GM12878 (cell line): ENCODE data around the gene LCA5. TPM values are rescaled to one million over a fixed set of nuclear protein-coding genes. Genes with fewer than 3 reads are reported as not detected.

Experiments used
- CBX5 ChIP-seq: sonication (generic); IDR thresholded peaks from 2 replicates; pipeline ENCODE4 v1.6.1; 2016; ENCODE audit warnings: low read depth, moderate library complexity, mild to moderate bottlenecking, inconsistent platforms
- CREM ChIP-seq: IDR thresholded peaks from 2 replicates; pipeline ENCODE4 v1.6.1; 2014; ENCODE audit warnings: antibody characterized with exemption, low read depth
- EGR1 ChIP-seq, 2 experiments: IDR thresholded peaks; 1 replicate in 1 of 2; 2 replicates in 1 of 2; pipeline ENCODE4 v1.6.1; 2011 to 2012; ENCODE audit warnings: low read depth in 2 of 2, low read length in 2 of 2, borderline replicate concordance in 1 of 2, mild to moderate bottlenecking in 1 of 2, moderate library complexity in 1 of 2
- FOS ChIP-seq: IDR thresholded peaks from 3 replicates; pipeline ENCODE4 v1.6.1; 2011; ENCODE audit warnings: borderline replicate concordance; ENCODE audit not compliant: insufficient read length; ENCODE audit errors: extremely low read depth
- HCFC1 ChIP-seq: fragments of 150-350 bp; IDR thresholded peaks from 2 replicates; pipeline ENCODE4 v1.6.1; 2014; ENCODE audit warnings: low read length
- JUND ChIP-seq: IDR thresholded peaks from 2 replicates; pipeline ENCODE4 v1.6.1; 2012; ENCODE audit warnings: low read depth, mild to moderate bottlenecking, low read length, improper control_type of control experiment, moderate library complexity
- LARP7 ChIP-seq: fragments of 450-650 bp; IDR thresholded peaks from 2 replicates; pipeline ENCODE4 v1.6.1; 2017; ENCODE audit warnings: mild to moderate bottlenecking
- MEF2A ChIP-seq: IDR thresholded peaks from 2 replicates; pipeline ENCODE4 v1.6.1; 2011; ENCODE audit warnings: low read depth, mild to moderate bottlenecking, low read length, moderate library complexity; ENCODE audit not compliant: insufficient read depth
- MTA3 ChIP-seq: IDR thresholded peaks from 2 replicates; pipeline ENCODE4 v1.6.1; 2012; ENCODE audit warnings: low read length, inconsistent platforms, borderline replicate concordance
- MYB ChIP-seq: fragments of 150-350 bp; IDR thresholded peaks from 2 replicates; pipeline ENCODE4 v1.6.1; 2014; ENCODE audit warnings: mild to moderate bottlenecking, low read depth, low read length, borderline replicate concordance
- NBN ChIP-seq: fragments of 450-650 bp; IDR thresholded peaks from 2 replicates; pipeline ENCODE4 v1.6.1; 2016
- POLR2A ChIP-seq: IDR thresholded peaks from 2 replicates; pipeline ENCODE4 v1.6.1; 2011; ENCODE audit warnings: low read depth, mild to moderate bottlenecking, low read length
- RAD51 ChIP-seq: fragments of 450-650 bp; IDR thresholded peaks from 2 replicates; pipeline ENCODE4 v1.6.1; 2016; ENCODE audit warnings: moderate library complexity, mild to moderate bottlenecking, inconsistent platforms
- RB1 ChIP-seq: fragments of 450-650 bp; formaldehyde crosslinking; IDR thresholded peaks from 2 replicates; pipeline ENCODE4 v1.6.1; 2017; ENCODE audit warnings: mild to moderate bottlenecking, borderline replicate concordance
- SMAD5 ChIP-seq: IDR thresholded peaks from 2 replicates; pipeline ENCODE4 v1.6.1; 2016; ENCODE audit warnings: antibody characterized with exemption, low read depth
- SMARCA5 ChIP-seq: fragments of 450-650 bp; IDR thresholded peaks from 2 replicates; pipeline ENCODE4 v1.6.1; 2017; ENCODE audit warnings: mild to moderate bottlenecking
- SREBF2 ChIP-seq: IDR thresholded peaks from 2 replicates; pipeline ENCODE4 v1.6.1; 2012; ENCODE audit warnings: mild to moderate bottlenecking, low read length
- STAT3 ChIP-seq: IDR thresholded peaks from 2 replicates; pipeline ENCODE4 v1.6.1; 2011; ENCODE audit warnings: low read depth, low read length, improper control_type of control experiment
- SUPT20H ChIP-seq: IDR thresholded peaks from 2 replicates; pipeline ENCODE4 v1.6.1; 2011; ENCODE audit warnings: low read depth, mild to moderate bottlenecking, low read length, moderate library complexity, borderline replicate concordance; ENCODE audit not compliant: control insufficient read depth
- TCF12 ChIP-seq: IDR thresholded peaks from 2 replicates; pipeline ENCODE4 v1.6.1; 2011; ENCODE audit warnings: low read depth, mild to moderate bottlenecking, low read length
- TCF3 ChIP-seq: IDR thresholded peaks from 2 replicates; pipeline ENCODE4 v1.6.1; 2012; ENCODE audit warnings: low read depth, mild to moderate bottlenecking, low read length, borderline replicate concordance; ENCODE audit not compliant: insufficient read depth
- ZBED1 ChIP-seq: IDR thresholded peaks from 2 replicates; pipeline ENCODE4 v1.6.1; 2016; ENCODE audit warnings: borderline replicate concordance
- ZZZ3 ChIP-seq: IDR thresholded peaks from 2 replicates; pipeline ENCODE4 v1.6.1; 2011; ENCODE audit warnings: low read depth; ENCODE audit not compliant: control insufficient read depth, insufficient read length
- polyA plus RNA-seq, 11 experiments: library from polyadenylated mRNA; depleted of rRNA in 4 of 11; unstranded in 6 of 11; stranded (reverse) in 5 of 11; fragments of >200 nt; fragmentation: Nextera tagmentation in 4 of 11; fragmentation: Illumina TruSeq in 1 of 11; extraction: Ambion mirVana in 4 of 11; extraction: Trizol in 1 of 11; gene quantifications; 1 replicate in 1 of 11; 2 replicates in 10 of 11; pipeline versions ENCODE4 v1.2.1 to v1.2.3, GENCODE V29; 2011 to 2016; ENCODE audit warnings: inconsistent platforms in 2 of 11, missing spikeins in 2 of 11, low read depth in 1 of 11
- total RNA-seq, 4 experiments: library from RNA; depleted of rRNA in 3 of 4; stranded (reverse); fragments of >200 nt in 3 of 4; fragmentation: Illumina TruSeq in 1 of 4; extraction: Trizol in 1 of 4; gene quantifications; 2 replicates each; pipeline versions ENCODE4 v1.2.1 to v1.2.3, GENCODE V29; 2013 to 2021
- TF ChIP-seq, protein P1 (sequence below): IDR thresholded peaks from 2 replicates; pipeline ENCODE4 v1.6.1; 2012; ENCODE audit warnings: low read depth, low read length, improper control_type of control experiment
- TF ChIP-seq, protein P2 (sequence below): IDR thresholded peaks from 2 replicates; pipeline ENCODE4 v1.6.1; 2011; ENCODE audit warnings: low read depth, low read length, improper control_type of control experiment, borderline replicate concordance
- TF ChIP-seq, protein P3 (sequence below): fragments of 450-650 bp; IDR thresholded peaks from 2 replicates; pipeline ENCODE4 v1.6.1; 2016; ENCODE audit warnings: mild to moderate bottlenecking
- TF ChIP-seq, protein P4 (sequence below): IDR thresholded peaks from 2 replicates; pipeline ENCODE4 v1.6.1; 2012; ENCODE audit warnings: mild to moderate bottlenecking, low read depth, low read length

Gene LCA5
- total and polyA plus RNA-seq, 10 of the 15 experiments (the other 5 are each of a cell fraction or from before 2014, with no cell fraction given): 0.13 to 0.45 (median 0.27) TPM

DNA sequence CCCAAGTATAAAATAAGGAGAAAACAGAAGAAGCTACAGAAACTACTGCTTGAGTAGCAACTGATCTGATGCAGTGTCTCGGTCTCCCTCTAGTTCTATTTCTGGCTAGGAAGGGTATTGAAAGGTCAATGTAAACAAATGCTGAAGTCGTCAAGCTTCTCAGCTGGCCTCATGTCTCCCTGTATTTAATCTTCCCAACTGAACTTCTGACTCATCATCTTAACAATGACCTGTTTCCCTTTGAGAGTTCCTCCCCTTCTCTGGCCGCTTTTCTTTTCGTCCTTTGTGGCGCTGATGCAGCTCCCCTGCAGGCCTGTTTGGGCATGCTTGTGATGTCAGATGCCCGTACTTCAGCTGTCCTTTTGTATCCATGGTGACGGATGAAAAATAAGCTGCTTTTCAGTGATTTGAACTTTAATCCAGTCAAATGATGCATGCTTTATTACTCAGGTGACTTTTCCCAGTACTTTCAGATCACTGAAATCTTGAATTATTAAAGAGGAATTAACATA is 7.8 kb upstream of the LCA5 start (continued):
- TF ChIP-seq HCFC1: no peak
- TF ChIP-seq SUPT20H: no peak
- no peak for TF ChIP-seq MYB
- TF ChIP-seq CREM: peak; percentile 89
- no peak for TF ChIP-seq SMARCA5
- no peak for TF ChIP-seq FOS
- TF ChIP-seq ZBED1: 0 out of 2 replicates have a peak, but pooled peaks have one; percentile 33
- TF ChIP-seq LARP7: no peak
- TF ChIP-seq TCF3: no peak
- TF ChIP-seq TCF12: 0 out of 2 replicates have a peak, but pooled peaks have one; percentile 39
- no peak for TF ChIP-seq RB1
- TF ChIP-seq, protein P1, sequence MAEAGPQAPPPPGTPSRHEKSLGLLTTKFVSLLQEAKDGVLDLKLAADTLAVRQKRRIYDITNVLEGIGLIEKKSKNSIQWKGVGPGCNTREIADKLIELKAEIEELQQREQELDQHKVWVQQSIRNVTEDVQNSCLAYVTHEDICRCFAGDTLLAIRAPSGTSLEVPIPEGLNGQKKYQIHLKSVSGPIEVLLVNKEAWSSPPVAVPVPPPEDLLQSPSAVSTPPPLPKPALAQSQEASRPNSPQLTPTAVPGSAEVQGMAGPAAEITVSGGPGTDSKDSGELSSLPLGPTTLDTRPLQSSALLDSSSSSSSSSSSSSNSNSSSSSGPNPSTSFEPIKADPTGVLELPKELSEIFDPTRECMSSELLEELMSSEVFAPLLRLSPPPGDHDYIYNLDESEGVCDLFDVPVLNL: no peak
- TF ChIP-seq SREBF2: no peak
- TF ChIP-seq MEF2A: peak; percentile 63; the same call in 1 of the 2 replicates
- 0 out of 2 replicates have a peak, but pooled peaks have one; percentile 32 for TF ChIP-seq STAT3
- no peak for TF ChIP-seq ZZZ3
- TF ChIP-seq, protein P2, sequence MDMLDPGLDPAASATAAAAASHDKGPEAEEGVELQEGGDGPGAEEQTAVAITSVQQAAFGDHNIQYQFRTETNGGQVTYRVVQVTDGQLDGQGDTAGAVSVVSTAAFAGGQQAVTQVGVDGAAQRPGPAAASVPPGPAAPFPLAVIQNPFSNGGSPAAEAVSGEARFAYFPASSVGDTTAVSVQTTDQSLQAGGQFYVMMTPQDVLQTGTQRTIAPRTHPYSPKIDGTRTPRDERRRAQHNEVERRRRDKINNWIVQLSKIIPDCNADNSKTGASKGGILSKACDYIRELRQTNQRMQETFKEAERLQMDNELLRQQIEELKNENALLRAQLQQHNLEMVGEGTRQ: no peak; the same call in 1 of the 2 replicates
- TF ChIP-seq NBN: 0 out of 2 replicates have a peak, but pooled peaks have one; percentile 51
- TF ChIP-seq, protein P3, sequence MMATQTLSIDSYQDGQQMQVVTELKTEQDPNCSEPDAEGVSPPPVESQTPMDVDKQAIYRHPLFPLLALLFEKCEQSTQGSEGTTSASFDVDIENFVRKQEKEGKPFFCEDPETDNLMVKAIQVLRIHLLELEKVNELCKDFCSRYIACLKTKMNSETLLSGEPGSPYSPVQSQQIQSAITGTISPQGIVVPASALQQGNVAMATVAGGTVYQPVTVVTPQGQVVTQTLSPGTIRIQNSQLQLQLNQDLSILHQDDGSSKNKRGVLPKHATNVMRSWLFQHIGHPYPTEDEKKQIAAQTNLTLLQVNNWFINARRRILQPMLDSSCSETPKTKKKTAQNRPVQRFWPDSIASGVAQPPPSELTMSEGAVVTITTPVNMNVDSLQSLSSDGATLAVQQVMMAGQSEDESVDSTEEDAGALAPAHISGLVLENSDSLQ: peak; percentile 75; the same call in 1 of the 2 replicates
- no peak for TF ChIP-seq EGR1 (IDR thresholded peaks at IDR 0.05; ENCODE audit: borderline replicate concordance in 1 of 2, low read depth in 2 of 2, low read length in 2 of 2)
- TF ChIP-seq CBX5: no peak; the same call in 1 of the 2 replicates
- TF ChIP-seq, protein P4, sequence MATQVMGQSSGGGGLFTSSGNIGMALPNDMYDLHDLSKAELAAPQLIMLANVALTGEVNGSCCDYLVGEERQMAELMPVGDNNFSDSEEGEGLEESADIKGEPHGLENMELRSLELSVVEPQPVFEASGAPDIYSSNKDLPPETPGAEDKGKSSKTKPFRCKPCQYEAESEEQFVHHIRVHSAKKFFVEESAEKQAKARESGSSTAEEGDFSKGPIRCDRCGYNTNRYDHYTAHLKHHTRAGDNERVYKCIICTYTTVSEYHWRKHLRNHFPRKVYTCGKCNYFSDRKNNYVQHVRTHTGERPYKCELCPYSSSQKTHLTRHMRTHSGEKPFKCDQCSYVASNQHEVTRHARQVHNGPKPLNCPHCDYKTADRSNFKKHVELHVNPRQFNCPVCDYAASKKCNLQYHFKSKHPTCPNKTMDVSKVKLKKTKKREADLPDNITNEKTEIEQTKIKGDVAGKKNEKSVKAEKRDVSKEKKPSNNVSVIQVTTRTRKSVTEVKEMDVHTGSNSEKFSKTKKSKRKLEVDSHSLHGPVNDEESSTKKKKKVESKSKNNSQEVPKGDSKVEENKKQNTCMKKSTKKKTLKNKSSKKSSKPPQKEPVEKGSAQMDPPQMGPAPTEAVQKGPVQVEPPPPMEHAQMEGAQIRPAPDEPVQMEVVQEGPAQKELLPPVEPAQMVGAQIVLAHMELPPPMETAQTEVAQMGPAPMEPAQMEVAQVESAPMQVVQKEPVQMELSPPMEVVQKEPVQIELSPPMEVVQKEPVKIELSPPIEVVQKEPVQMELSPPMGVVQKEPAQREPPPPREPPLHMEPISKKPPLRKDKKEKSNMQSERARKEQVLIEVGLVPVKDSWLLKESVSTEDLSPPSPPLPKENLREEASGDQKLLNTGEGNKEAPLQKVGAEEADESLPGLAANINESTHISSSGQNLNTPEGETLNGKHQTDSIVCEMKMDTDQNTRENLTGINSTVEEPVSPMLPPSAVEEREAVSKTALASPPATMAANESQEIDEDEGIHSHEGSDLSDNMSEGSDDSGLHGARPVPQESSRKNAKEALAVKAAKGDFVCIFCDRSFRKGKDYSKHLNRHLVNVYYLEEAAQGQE: 0 out of 2 replicates have a peak, but pooled peaks have one; percentile 7
- no peak for TF ChIP-seq SMAD5
- no peak for TF ChIP-seq POLR2A
- no peak for TF ChIP-seq MTA3
- TF ChIP-seq JUND: no peak
- TF ChIP-seq RAD51: no peak; the same call in 1 of the 2 replicates
